Lower leg skin (tissue), 3 donors: Measurements from ENCODE around the gene DMD.

Source experiments
- POLR2A ChIP-seq, 2 donors: fragments of 450-650 bp; IDR thresholded peaks; one replicate each; pipeline ENCODE4 v1.6.1; 2016 to 2017; ENCODE audit warnings: antibody characterized with exemption in 2 of 2, mild to moderate bottlenecking in 1 of 2, moderate library complexity in 1 of 2
- TF ChIP-seq, protein P1 (sequence below), 3 donors: fragments of 450-650 bp; IDR thresholded peaks; one replicate each; pipeline ENCODE4 v1.5.1; 2016; ENCODE audit warnings: antibody characterized with exemption in 3 of 3, mild to moderate bottlenecking in 3 of 3, moderate library complexity in 2 of 3

DNA sequence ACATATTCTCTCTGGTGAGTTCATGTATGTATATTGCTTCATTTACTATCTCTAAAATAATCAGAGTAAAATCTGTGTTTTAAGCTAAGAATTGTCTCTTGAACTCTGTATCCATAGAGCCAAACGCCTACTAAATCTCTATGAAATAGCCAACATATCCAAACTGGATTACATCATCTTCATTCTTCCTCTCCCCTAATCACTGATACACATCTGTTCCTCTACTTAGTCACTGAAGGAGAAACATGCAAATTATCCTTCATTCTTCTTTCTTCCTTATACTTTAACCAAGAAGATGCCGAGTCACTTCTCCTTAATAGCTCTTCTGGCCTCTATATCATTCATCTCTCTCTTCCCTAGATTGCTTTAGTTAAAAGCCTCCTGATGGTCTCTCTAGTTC, 1509.1 kb downstream of the DMD start:
- TF ChIP-seq, protein P1, sequence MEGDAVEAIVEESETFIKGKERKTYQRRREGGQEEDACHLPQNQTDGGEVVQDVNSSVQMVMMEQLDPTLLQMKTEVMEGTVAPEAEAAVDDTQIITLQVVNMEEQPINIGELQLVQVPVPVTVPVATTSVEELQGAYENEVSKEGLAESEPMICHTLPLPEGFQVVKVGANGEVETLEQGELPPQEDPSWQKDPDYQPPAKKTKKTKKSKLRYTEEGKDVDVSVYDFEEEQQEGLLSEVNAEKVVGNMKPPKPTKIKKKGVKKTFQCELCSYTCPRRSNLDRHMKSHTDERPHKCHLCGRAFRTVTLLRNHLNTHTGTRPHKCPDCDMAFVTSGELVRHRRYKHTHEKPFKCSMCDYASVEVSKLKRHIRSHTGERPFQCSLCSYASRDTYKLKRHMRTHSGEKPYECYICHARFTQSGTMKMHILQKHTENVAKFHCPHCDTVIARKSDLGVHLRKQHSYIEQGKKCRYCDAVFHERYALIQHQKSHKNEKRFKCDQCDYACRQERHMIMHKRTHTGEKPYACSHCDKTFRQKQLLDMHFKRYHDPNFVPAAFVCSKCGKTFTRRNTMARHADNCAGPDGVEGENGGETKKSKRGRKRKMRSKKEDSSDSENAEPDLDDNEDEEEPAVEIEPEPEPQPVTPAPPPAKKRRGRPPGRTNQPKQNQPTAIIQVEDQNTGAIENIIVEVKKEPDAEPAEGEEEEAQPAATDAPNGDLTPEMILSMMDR (IDR thresholded peaks at IDR 0.05), result no peak
- no peak for TF ChIP-seq POLR2A (IDR thresholded peaks at IDR 0.05)
